ENCODE data around the gene MINDY1.

GRCh38 chr1:150985179-150985825, 21.4 kb downstream of the MINDY1 start:
- TF ChIP-seq CTCF (IDR thresholded peaks at IDR 0.05) (no peak), POLR2AphosphoS5 (IDR thresholded peaks at IDR 0.05; ENCODE audit: low read depth, low read length) (no peak), REST (IDR thresholded peaks at IDR 0.05; ENCODE audit: insufficient read depth in 1 of 2, low read depth in 2 of 2, low read length in 1 of 2) (no peak)
